Activated CD8-positive, alpha-beta T cell treated with anti-CD3 and anti-CD28 coated beads, Interleukin-2, amount 10 ng/mL, durations not matched to agents 7 days and 5 days (primary cell): Measurements from ENCODE around the gene NUP210. TPM values are rescaled to one million over a fixed set of nuclear protein-coding genes. Genes with fewer than 3 reads are reported as not detected.

Source experiments
- ATAC-seq: fragments of 150-1000 bp; cut with Tn5 transposase; one replicate; pipeline ENCODE4 v1.10.0; 2021; ENCODE audit warnings: moderate library complexity
- CTCF ChIA-PET: fragments of 350-600 bp; sonication (Branson Sonifier 250); formaldehyde crosslinking; loops from one replicate; lab custom pipeline; 2021; ENCODE audit warnings: antibody characterized with exemption; lab: Charles Lee
- POLR2A ChIA-PET: fragments of 350-600 bp; sonication (Branson Sonifier 250); formaldehyde crosslinking; loops from one replicate; lab custom pipeline; 2021; ENCODE audit warnings: antibody characterized with exemption; lab: Charles Lee
- DNase-seq: peaks from one replicate; pipeline ENCODE4 v3.0.0-alpha.2; 2020
- H3K27ac Mint-ChIP-seq: one replicate; pipeline ENCODE4 v1.8.0; 2021; ENCODE audit warnings: mild to moderate bottlenecking, mixed read lengths
- H3K27me3 Mint-ChIP-seq: one replicate; pipeline ENCODE4 v1.8.0; 2021; ENCODE audit warnings: low read depth, mixed read lengths
- H3K36me3 Mint-ChIP-seq: one replicate; pipeline ENCODE4 v1.8.0; 2021; ENCODE audit warnings: low read depth, mixed read lengths
- H3K4me1 Mint-ChIP-seq: one replicate; pipeline ENCODE4 v1.8.0; 2021; ENCODE audit warnings: low read depth, mixed read lengths
- H3K4me3 Mint-ChIP-seq: one replicate; pipeline ENCODE4 v1.8.0; 2021; ENCODE audit warnings: mild to moderate bottlenecking, mixed read lengths
- H3K9me3 Mint-ChIP-seq: one replicate; pipeline ENCODE4 v1.8.0; 2022; ENCODE audit warnings: mixed read lengths; ENCODE audit not compliant: insufficient read depth
- total RNA-seq, 2 experiments: library from RNA; stranded (reverse); gene quantifications; one replicate each; pipeline ENCODE4 v1.2.3, GENCODE V29; 2021

The NUP210 gene
- total RNA-seq, 2 experiments from 2014 or later: 202 to 206 TPM

DNA sequence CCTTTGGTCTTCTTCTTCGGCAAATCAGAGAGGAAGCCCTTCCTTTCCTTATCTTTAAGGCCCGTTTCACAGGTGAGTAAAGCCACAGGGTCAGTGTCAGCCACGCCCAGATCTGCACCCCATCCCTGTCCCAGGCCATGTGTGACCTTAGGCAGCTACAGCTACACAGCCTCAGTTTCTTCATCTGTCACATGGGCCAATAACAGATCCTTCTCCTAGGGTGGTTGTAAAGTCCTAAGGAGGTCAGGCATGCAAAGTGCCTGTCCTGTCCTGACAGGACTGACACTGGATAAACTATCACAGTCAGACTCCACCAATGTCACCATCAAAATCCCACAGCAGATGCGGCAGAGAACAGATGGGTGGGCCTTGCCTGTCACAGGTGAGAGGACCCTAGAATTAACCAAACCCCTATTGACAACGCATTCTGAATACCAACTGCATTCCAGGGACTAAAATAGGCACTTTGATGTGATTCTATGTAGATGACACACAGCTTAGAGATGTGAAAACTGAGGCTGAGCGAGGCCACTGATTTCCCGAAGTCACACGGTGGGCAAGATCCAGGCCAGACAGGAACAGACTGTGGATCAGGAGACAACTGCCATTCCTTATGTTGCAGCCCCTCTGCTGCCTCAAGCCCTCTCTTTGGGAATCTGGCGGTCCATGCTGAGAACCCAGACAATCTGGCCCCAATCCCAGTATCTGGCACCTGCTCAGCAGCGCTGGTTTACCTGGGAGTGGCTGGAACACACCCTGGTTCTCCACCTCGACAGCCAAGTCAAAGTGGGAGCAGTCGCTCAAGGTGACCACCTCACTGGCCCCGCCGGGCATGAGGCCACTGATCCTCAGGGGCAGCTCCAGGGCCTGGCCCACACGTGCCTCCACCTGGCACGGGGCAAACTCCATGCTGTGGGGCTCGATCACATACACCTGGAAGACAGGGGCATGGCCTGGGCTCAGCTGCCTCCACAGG is 48.7 kb downstream of the NUP210 start:
- CTCF ChIA-PET: no interaction called here

DNA sequence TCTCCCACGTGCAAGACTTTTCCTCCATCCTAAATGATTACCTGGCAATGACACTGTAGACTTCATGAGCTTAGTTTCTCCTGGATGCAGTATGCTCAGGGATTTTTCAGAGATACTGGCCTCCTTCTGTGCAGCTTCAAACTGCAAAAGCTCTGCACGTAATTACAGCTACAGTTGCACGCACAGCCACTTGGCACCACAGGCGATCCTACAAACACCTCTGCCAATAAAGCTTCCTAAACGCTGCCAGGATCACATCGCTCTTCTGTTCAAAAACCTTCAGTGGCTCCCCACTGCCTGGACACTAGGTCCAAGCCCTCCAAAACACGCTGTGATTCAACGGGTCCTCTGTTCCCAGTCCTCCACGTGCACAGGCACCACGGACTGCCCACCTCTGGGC is 49.5 kb downstream of the NUP210 start:
- Mint-ChIP-seq H3K27ac (peak overlapping the region; percentile 1), H3K27me3 (no peaks in the 10 kb centered on the region), H3K36me3 (peaks cover 47% of the 10 kb centered on the region), H3K4me1 (no peaks in the 10 kb centered on the region), H3K4me3 (no peak overlapping the region), H3K9me3 (no peaks in the 10 kb centered on the region)
- ATAC-seq (no peak), DNase-seq (no peak)
- POLR2A ChIA-PET: no interaction called here
- CTCF ChIA-PET: no interaction called here

More for the DNA sequence above, 48.7 kb downstream of the NUP210 start:
- POLR2A ChIA-PET: no interaction called here
- Mint-ChIP-seq H3K4me3 (no peak overlapping the region), H3K36me3 (peaks cover 47% of the 10 kb centered on the region), H3K27ac (peak overlapping the region; percentile 20), H3K4me1 (no peaks in the 10 kb centered on the region), H3K9me3 (no peaks in the 10 kb centered on the region), H3K27me3 (no peaks in the 10 kb centered on the region)
- DNase-seq (no peak), ATAC-seq (no peak)

DNA sequence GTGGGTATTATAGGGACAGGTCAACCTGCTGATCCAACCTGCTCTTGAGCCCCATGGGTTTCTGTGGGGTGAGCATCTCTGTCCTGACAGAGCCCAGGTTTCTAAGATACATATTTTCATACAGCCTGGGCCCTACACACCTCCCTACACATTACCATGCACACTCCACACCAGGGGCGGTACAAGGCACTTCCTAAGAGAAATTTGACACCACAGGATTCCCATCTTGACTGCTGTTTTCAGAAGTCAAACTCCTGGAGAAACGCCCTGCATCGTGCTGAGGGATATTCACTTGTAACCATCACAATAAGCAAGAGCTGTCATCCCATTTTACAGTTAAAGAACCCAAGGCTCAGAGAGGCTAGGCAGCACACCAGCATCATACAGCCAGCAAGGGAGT is 50.1 kb downstream of the NUP210 start:
- Mint-ChIP-seq H3K4me3 (no peak overlapping the region), H3K36me3 (peaks cover 47% of the 10 kb centered on the region), H3K27me3 (no peaks in the 10 kb centered on the region), H3K9me3 (no peaks in the 10 kb centered on the region), H3K4me1 (no peaks in the 10 kb centered on the region), H3K27ac (no peak overlapping the region)
- DNase-seq: no peak
- no peak for ATAC-seq
- ChIA-PET POLR2A (no interaction called here), CTCF (no interaction called here)

DNA sequence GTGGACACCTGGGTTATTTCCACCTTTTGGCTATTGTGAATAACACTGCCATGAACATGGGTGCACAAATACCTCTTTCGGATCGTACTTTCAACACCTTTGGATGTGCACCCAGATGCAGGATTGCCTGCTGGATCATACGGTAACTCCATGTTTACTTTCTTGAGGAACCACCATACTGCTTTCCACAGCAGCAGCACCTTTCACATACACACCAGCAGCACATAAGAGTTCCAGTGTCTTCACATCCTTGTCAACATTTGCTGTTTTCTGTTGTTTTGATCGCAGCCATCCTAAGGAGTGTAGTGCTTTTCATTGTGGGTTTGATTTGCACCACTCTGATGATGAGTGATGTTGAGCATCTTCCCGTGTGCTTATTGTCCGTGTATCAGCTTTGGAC is 51.3 kb downstream of the NUP210 start:
- H3K36me3 Mint-ChIP-seq: peaks cover 57% of the 10 kb centered on the region
- ChIA-PET POLR2A (no interaction called here), CTCF (no interaction called here)
- H3K4me1 Mint-ChIP-seq: peaks cover 4% of the 10 kb centered on the region
- H3K4me3 Mint-ChIP-seq: no peak overlapping the region
- H3K27me3 Mint-ChIP-seq: no peaks in the 10 kb centered on the region
- H3K27ac Mint-ChIP-seq: no peak overlapping the region
- DNase-seq: no peak
- no peaks in the 10 kb centered on the region for H3K9me3 Mint-ChIP-seq
- no peak for ATAC-seq

DNA sequence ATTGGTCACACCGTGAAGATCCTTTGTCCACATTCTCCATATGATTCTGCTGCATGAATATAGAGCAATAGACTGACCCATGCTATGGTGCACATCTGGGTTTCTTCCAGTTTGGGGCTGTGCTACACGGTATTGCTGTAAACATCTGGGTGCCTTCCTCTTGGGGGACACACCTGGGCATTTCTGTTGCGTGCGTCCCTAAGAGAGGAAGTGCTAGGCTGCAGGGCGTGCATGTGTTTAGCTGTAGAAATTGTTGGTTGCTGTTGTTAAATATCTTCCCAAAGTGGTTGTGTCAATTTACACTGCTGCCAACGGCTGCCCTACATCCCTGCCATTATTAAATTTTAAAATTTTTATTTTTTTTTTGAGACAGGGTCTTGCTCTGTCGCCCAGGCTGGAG is 52.4 kb downstream of the NUP210 start:
- no peak overlapping the region for H3K27ac Mint-ChIP-seq
- H3K9me3 Mint-ChIP-seq: no peaks in the 10 kb centered on the region
- H3K36me3 Mint-ChIP-seq: peaks cover 68% of the 10 kb centered on the region
- ChIA-PET CTCF (no interaction called here), POLR2A (no interaction called here)
- DNase-seq (no peak), ATAC-seq (no peak)
- H3K4me1 Mint-ChIP-seq: peaks cover 14% of the 10 kb centered on the region
- no peaks in the 10 kb centered on the region for H3K27me3 Mint-ChIP-seq
- no peak overlapping the region for H3K4me3 Mint-ChIP-seq

DNA sequence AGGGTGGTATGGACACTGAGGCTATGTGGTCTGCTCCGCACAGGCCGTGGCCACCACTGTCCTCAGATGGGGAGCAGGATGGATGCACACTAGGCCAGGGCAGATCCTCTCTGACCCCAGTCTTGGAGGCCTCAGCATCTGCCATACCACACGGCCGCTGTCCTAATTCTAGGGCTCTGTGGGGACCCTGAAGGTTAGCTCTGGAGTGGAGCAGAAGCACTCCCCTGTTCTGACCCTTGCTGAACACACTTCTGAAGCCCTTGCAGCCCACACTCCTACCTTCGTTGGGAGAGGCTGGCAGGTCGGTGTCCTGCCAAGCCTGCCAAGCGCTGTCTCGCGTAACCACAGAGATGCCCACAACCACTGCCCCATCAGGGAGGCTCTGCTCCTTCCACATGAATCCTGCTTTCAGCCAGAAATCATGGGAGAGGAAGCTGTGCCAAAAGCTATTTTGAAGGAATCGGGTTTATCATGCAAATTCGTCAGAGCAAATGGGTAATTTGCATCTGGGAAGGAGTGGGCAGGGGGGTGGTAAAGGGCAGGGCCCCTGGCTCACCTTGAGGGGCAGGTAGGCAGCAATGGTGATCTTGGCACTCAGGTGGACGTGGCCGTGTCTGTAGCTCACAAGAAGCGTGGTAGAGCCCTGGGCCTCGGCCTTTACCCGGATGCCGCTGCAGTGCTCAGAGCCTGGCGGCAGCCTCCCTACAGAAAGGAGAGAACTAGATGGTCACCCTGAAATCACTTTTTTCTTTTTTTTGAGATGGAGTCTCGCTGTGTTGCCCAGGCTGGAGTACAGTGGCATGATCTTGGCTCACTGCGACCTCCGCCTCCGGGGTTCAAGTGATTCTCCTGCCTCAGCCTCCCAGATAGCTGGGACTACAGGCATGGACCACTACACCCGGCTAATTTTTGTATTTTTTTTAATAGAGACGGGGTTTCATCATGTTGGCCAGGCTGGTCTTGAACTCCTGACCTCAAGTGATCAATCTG is 54.4 kb downstream of the NUP210 start:
- no peaks in the 10 kb centered on the region for H3K27me3 Mint-ChIP-seq
- ChIA-PET POLR2A (interaction anchor here (0.6 kb wide), 1 partner anchor 784 kb away, joined by 3 read pairs; no protein-coding TSS in a partner anchor), CTCF (interaction anchor here (1.1 to 1.3 kb wide), 2 partner anchors 20 to 86 kb away, joined by 3 to 4 read pairs; no protein-coding TSS in a partner anchor)
- H3K4me3 Mint-ChIP-seq: no peak overlapping the region
- peaks cover 71% of the 10 kb centered on the region for H3K36me3 Mint-ChIP-seq
- H3K9me3 Mint-ChIP-seq: no peaks in the 10 kb centered on the region
- no peak overlapping the region for H3K27ac Mint-ChIP-seq
- DNase-seq: no peak
- ATAC-seq: no peak
- peaks cover 24% of the 10 kb centered on the region for H3K4me1 Mint-ChIP-seq

DNA sequence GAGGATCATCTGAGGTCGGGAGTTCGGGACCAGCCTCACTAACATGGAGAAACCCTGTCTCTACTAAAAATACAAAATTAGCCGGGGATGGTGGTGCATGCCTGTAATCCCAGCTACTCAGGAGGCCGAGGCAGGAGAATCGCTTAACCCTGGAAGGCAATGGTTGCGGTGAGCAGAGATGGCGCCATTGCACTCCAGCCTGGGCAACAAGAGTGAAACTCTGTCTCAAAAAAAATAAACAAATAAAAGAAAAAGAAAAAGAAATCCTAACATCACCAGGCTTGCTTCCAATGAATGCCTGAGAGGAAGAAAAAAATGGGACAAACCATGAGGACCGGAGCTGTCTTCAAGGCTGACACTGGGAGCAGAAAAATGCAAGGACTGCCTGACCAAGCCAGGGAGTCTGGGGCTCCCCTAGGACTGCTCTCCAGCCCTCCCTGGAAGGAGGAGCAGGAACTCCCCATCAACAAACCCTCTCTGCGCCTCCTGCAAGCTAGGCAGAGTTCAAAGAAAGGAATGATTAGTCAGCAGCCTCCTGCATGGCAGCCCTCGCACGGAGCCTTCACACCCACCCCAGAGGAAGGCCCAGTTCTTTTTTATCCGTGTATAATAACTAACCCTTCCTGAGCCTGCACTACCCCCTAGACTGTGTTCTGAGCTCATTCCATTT is 55.4 kb downstream of the NUP210 start:
- ATAC-seq: no peak
- DNase-seq: no peak
- ChIA-PET POLR2A (interaction anchor here (0.6 kb wide), 1 partner anchor 785 kb away, joined by 3 read pairs; no protein-coding TSS in a partner anchor), CTCF (interaction anchor here (1.3 kb wide), 1 partner anchor 19 kb away, joined by 4 read pairs; no protein-coding TSS in a partner anchor)
- H3K4me3 Mint-ChIP-seq: no peak overlapping the region
- no peak overlapping the region for H3K27ac Mint-ChIP-seq
- H3K9me3 Mint-ChIP-seq: no peaks in the 10 kb centered on the region
- no peaks in the 10 kb centered on the region for H3K27me3 Mint-ChIP-seq
- peaks cover 69% of the 10 kb centered on the region for H3K36me3 Mint-ChIP-seq
- peaks cover 24% of the 10 kb centered on the region for H3K4me1 Mint-ChIP-seq

DNA sequence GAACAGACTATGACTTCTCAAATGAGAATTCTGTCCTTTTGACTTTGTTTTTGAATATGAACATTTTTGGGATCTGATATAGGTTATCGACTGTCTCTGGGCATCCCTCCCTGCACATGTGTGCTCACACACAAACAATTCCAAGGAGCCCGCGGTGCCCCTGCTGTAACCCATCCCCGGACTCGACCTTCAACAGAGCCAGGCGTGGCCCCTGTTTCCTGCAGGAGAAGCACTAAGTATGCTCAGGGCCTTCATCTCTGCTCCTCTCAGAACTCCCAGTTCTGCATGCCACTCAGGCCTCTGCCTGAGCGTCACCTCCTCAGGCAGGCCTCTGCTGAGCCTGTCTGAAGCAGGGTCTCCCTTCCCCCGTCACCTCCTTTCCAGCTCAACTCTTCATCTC is 57.6 kb downstream of the NUP210 start:
- Mint-ChIP-seq H3K27ac (peak overlapping the region; percentile 54), H3K4me3 (no peak overlapping the region), H3K4me1 (peaks cover 24% of the 10 kb centered on the region), H3K36me3 (peaks cover 75% of the 10 kb centered on the region), H3K9me3 (no peaks in the 10 kb centered on the region), H3K27me3 (no peaks in the 10 kb centered on the region)
- ChIA-PET CTCF (interaction anchor here (1.2 to 1.4 kb wide), 3 partner anchors 11 to 90 kb away, joined by 3 read pairs; no protein-coding TSS in a partner anchor), POLR2A (no interaction called here)
- ATAC-seq: no peak
- DNase-seq: no peak

DNA sequence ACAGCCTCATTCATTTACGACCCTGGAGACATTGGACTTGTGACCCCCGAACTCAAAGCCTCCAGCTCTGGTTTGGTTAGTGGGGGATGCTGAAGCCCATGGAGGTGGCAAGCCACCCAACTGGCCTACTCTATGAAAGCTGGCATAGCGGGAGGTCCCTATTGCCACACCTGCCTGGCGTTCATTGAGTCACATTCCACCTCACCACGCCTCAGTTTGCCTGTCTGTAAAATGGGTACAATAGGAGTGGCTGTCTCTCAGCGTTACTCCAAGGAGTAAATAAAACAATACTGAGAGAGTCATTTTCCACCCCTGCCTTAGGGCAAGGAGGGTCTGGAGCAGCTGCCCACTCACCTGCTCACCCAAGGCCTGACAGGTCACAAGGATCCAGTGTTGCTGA is 60.2 kb downstream of the NUP210 start:
- no peaks in the 10 kb centered on the region for H3K27me3 Mint-ChIP-seq
- no peaks in the 10 kb centered on the region for H3K9me3 Mint-ChIP-seq
- ATAC-seq: no peak
- H3K36me3 Mint-ChIP-seq: peaks cover 86% of the 10 kb centered on the region
- H3K4me3 Mint-ChIP-seq: no peak overlapping the region
- peaks cover 24% of the 10 kb centered on the region for H3K4me1 Mint-ChIP-seq
- CTCF ChIA-PET: interaction anchor here (2.3 kb wide), 1 partner anchor 92 kb away, joined by 9 read pairs; no protein-coding TSS in a partner anchor
- POLR2A ChIA-PET: no interaction called here
- no peak for DNase-seq
- H3K27ac Mint-ChIP-seq: no peak overlapping the region

DNA sequence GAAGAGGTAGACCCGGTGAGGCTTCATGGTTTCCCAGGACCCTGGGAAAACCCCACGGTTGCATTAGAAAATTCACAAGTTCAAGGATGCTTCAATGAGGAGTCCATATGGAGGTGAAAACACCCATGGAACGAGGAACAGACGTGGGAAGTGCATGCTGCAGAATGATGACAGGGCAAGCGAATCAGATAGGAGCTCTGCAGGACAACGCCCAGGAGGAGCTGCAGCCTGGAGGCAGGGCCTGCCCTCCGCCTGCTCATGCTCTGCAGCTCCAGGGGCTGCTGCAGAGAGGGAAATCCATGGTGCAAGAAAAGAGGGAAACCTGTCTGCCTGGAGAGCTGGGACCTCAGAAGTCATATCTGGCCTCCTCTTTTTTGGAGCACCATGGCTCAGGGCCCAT is 61.5 kb downstream of the NUP210 start:
- Mint-ChIP-seq H3K27me3 (no peaks in the 10 kb centered on the region), H3K27ac (peak overlapping the region; percentile 4), H3K36me3 (peaks cover 86% of the 10 kb centered on the region), H3K4me3 (no peak overlapping the region), H3K9me3 (no peaks in the 10 kb centered on the region), H3K4me1 (peaks cover 28% of the 10 kb centered on the region)
- no peak for DNase-seq
- ChIA-PET CTCF (interaction anchor here (1.1 to 2.3 kb wide), 3 partner anchors 93 to 267 kb away, joined by 3 to 9 read pairs (median 3); no protein-coding TSS in a partner anchor), POLR2A (no interaction called here)
- ATAC-seq: no peak

DNA sequence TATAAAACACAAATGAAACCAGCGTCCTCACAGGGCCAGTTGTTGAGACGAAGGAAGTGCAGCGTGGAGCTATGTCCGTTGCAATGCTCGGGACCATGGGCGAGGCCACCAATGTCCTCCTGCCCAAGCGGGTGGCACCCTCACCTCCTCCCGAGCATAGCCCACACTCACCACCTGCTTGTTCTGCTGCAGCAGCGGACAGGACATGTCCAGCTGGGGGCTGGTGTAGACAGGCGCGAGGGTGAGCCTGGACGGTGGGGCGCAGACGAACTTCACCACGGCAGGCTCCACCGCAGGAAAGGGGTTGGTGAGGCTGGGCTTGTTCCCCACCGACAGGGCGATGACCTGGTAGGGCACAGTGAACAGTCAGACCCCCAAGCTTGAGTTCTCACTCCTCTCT is 62.1 kb downstream of the NUP210 start:
- no peak for DNase-seq
- Mint-ChIP-seq H3K4me3 (no peak overlapping the region), H3K9me3 (no peaks in the 10 kb centered on the region), H3K36me3 (peaks cover 86% of the 10 kb centered on the region), H3K27me3 (no peaks in the 10 kb centered on the region), H3K4me1 (peaks cover 28% of the 10 kb centered on the region), H3K27ac (no peak overlapping the region)
- no peak for ATAC-seq
- ChIA-PET CTCF (interaction anchor here (1.1 to 2.3 kb wide), 3 partner anchors 94 to 266 kb away, joined by 3 to 9 read pairs (median 3); no protein-coding TSS in a partner anchor), POLR2A (no interaction called here)
